CD14-positive monocyte (primary cell): ENCODE measurements around the gene DSC2. TPM values are rescaled to one million over a fixed set of nuclear protein-coding genes. Genes with fewer than 3 reads are reported as not detected.

Experiments used
- DNase-seq, 3 donors: peaks; one replicate each; pipeline ENCODE4 v3.0.0-alpha.2; 2011 to 2022
- H2AFZ ChIP-seq: 2 replicates; pipeline ENCODE4 v1.6.0; 2012; ENCODE audit warnings: mild to moderate bottlenecking, low read depth, low read length, inconsistent platforms; ENCODE audit not compliant: insufficient read depth, poor library complexity, severe bottlenecking
- H3K27ac ChIP-seq, 2 donors: 1 replicate in 1 of 2; 2 replicates in 1 of 2; pipeline ENCODE4 v1.5.1; 2012 to 2013; ENCODE audit warnings: low read length in 2 of 2, control low read depth in 1 of 2, inconsistent platforms in 1 of 2, low read depth in 1 of 2, mild to moderate bottlenecking in 1 of 2
- H3K27me3 ChIP-seq, 2 donors: one replicate each; pipeline versions ENCODE4 v1.6.0 to v1.6.1; 2011 to 2013; ENCODE audit warnings: low read length in 2 of 2; ENCODE audit not compliant: control insufficient read depth in 2 of 2, insufficient read depth in 2 of 2
- H3K36me3 ChIP-seq, 2 donors: replicated peaks in 1 of 2; 1 replicate in 1 of 2; 2 replicates in 1 of 2; pipeline versions ENCODE4 v1.5.1 to v1.6.1; 2012 to 2013; ENCODE audit warnings: low read length in 2 of 2, control low read depth in 1 of 2, inconsistent platforms in 1 of 2, mild to moderate bottlenecking in 1 of 2; ENCODE audit not compliant: insufficient read depth in 2 of 2, control insufficient read depth in 1 of 2
- H3K4me1 ChIP-seq, 2 donors: 1 replicate in 1 of 2; 2 replicates in 1 of 2; pipeline versions ENCODE4 v1.5.1 to v1.6.1; 2012 to 2013; ENCODE audit warnings: low read length in 2 of 2, control low read depth in 1 of 2, inconsistent platforms in 1 of 2, mild to moderate bottlenecking in 1 of 2, moderate library complexity in 1 of 2; ENCODE audit not compliant: insufficient read depth in 2 of 2, control insufficient read depth in 1 of 2
- H3K4me2 ChIP-seq: replicated peaks from 2 replicates; pipeline ENCODE3; 2012; ENCODE audit warnings: low read length, moderate library complexity, mild to moderate bottlenecking; ENCODE audit not compliant: poor library complexity, severe bottlenecking; ENCODE audit errors: extremely low read depth
- H3K4me3 ChIP-seq, 3 experiments: fragments of 200-600 bp in 1 of 3; sonication (generic) in 1 of 3; replicated peaks in 1 of 3; 1 replicate in 2 of 3; 2 replicates in 1 of 3; pipeline ENCODE4 v1.5.1; 2011 to 2013; ENCODE audit warnings: low read length in 3 of 3, mild to moderate bottlenecking in 3 of 3, control low read depth in 2 of 3, low read depth in 2 of 3, inconsistent platforms in 1 of 3, moderate library complexity in 1 of 3
- H3K79me2 ChIP-seq: 2 replicates; pipeline ENCODE4 v1.6.0; 2012; ENCODE audit warnings: mild to moderate bottlenecking, control low read depth, inconsistent platforms, low read length, moderate library complexity; ENCODE audit not compliant: insufficient read depth
- H3K9ac ChIP-seq: 2 replicates; pipeline ENCODE4 v1.6.0; 2017; ENCODE audit warnings: low read length, mild to moderate bottlenecking; ENCODE audit not compliant: insufficient read depth, poor library complexity, severe bottlenecking
- H3K9me3 ChIP-seq, 2 donors: replicated peaks in 1 of 2; 1 replicate in 1 of 2; 2 replicates in 1 of 2; pipeline versions ENCODE4 v1.5.1 to v1.6.1; 2012 to 2013; ENCODE audit warnings: low read length in 2 of 2, control low read depth in 1 of 2; ENCODE audit not compliant: control insufficient read depth in 1 of 2, insufficient read depth in 1 of 2
- H4K20me1 ChIP-seq: 2 replicates; pipeline ENCODE4 v1.6.0; 2012; ENCODE audit warnings: mild to moderate bottlenecking, low read length, control low read depth, moderate library complexity; ENCODE audit not compliant: insufficient read depth
- H3K27ac Mint-ChIP-seq, 7 donors: one replicate each; pipeline ENCODE4 v1.8.0; 2020; ENCODE audit warnings: mild to moderate bottlenecking in 7 of 7, mixed read lengths in 7 of 7, moderate library complexity in 6 of 7, inconsistent platforms in 2 of 7
- H3K27me3 Mint-ChIP-seq, 3 donors: one replicate each; pipeline ENCODE4 v1.8.0; 2021 to 2022; ENCODE audit warnings: low read depth in 3 of 3, mild to moderate bottlenecking in 3 of 3, mixed read lengths in 3 of 3, moderate library complexity in 3 of 3, inconsistent platforms in 1 of 3
- H3K36me3 Mint-ChIP-seq, 2 donors: one replicate each; pipeline ENCODE4 v1.8.0; 2020; ENCODE audit warnings: mixed read lengths in 2 of 2, inconsistent platforms in 1 of 2, mild to moderate bottlenecking in 1 of 2
- H3K4me1 Mint-ChIP-seq: one replicate; pipeline ENCODE4 v1.8.0; 2020; ENCODE audit warnings: mild to moderate bottlenecking, mixed read lengths
- H3K4me3 Mint-ChIP-seq, 2 donors: one replicate each; pipeline ENCODE4 v1.8.0; 2020; ENCODE audit warnings: mild to moderate bottlenecking in 2 of 2, mixed read lengths in 2 of 2, moderate library complexity in 1 of 2
- H3K9me3 Mint-ChIP-seq, 7 donors: one replicate each; pipeline ENCODE4 v1.8.0; 2020 to 2022; ENCODE audit warnings: mixed read lengths in 7 of 7, mild to moderate bottlenecking in 6 of 7, moderate library complexity in 6 of 7, inconsistent platforms in 2 of 7
- CTCF ChIP-seq: fragments of 200-600 bp; IDR thresholded peaks from one replicate; pipeline ENCODE4 v1.8.0; 2022; ENCODE audit warnings: antibody characterized with exemption, mild to moderate bottlenecking
- WGBS: methylation state at CpG from one replicate; pipeline ENCODE4 v1.1.5; 2013; ENCODE audit warnings: missing lambda C conversion rate; ENCODE audit not compliant: insufficient coverage; 5-methylcytosine and 5-hydroxymethylcytosine counted together
- intact Hi-C, 2 donors: fragments of 100-400 bp; cut with micrococcal nuclease; formaldehyde crosslinking; loops; one replicate each; pipeline versions ENCODE4 v1.15.0 to v1.15.1; 2023
- polyA plus RNA-seq, 3 donors: library from polyadenylated mRNA; depleted of rRNA in 1 of 3; unstranded in 2 of 3; stranded (reverse) in 1 of 3; fragments of 300-500 nt in 2 of 3; fragments of >200 nt in 1 of 3; fragmentation: Illumina TruSeq in 2 of 3; gene quantifications; 1 replicate in 2 of 3; 2 replicates in 1 of 3; pipeline ENCODE4 v1.2.3, GENCODE V29; 2012 to 2021

Gene DSC2
- polyA plus RNA-seq, 3 donors: 3.2 to 11.3 (median 3.3) TPM

GRCh38 chr18:31143025-31143424, 40.8 kb upstream of the DSC2 start:
- H3K4me2 ChIP-seq: no peak overlapping the region
- H3K4me3 ChIP-seq: no peak overlapping the region
- H3K27ac ChIP-seq: no peak overlapping the region
- H3K79me2 ChIP-seq: no peaks in the 10 kb centered on the region
- H4K20me1 ChIP-seq: no peaks in the 10 kb centered on the region
- H2AFZ ChIP-seq: no peak overlapping the region
- H3K4me3 Mint-ChIP-seq: no peak overlapping the region
- no peaks in the 10 kb centered on the region for H3K4me1 ChIP-seq
- H3K4me1 Mint-ChIP-seq: peaks cover 3% of the 10 kb centered on the region
- DNase-seq: no peak
- peaks cover 0 to 6% (median 0%) of the 10 kb centered on the region in 7 donors for H3K9me3 Mint-ChIP-seq
- no peaks in the 10 kb centered on the region for H3K27me3 Mint-ChIP-seq
- H3K36me3 Mint-ChIP-seq: no peaks in the 10 kb centered on the region
- no peaks in the 10 kb centered on the region for H3K36me3 ChIP-seq
- no peak overlapping the region for H3K9ac ChIP-seq
- H3K9me3 ChIP-seq: no peaks in the 10 kb centered on the region
- TF ChIP-seq CTCF: no peak
- intact Hi-C loops: no loop called here
- WGBS: no CpG with 5 or more reads among the region's 3 CpGs
- H3K27ac Mint-ChIP-seq: no peak overlapping the region
- H3K27me3 ChIP-seq: no peaks in the 10 kb centered on the region

GRCh38 chr18:31138709-31139108, 36.5 kb upstream of the DSC2 start:
- Histone ChIP-seq H3K4me3 (no peak overlapping the region), H3K4me1 (no peaks in the 10 kb centered on the region), H3K4me2 (no peak overlapping the region), H3K36me3 (no peaks in the 10 kb centered on the region), H3K27me3 (no peaks in the 10 kb centered on the region), H3K27ac (no peak overlapping the region), H4K20me1 (no peaks in the 10 kb centered on the region), H3K79me2 (no peaks in the 10 kb centered on the region), H3K9me3 (no peaks in the 10 kb centered on the region), H3K9ac (no peak overlapping the region), H2AFZ (no peak overlapping the region)
- Mint-ChIP-seq H3K4me3 (no peak overlapping the region), H3K4me1 (no peaks in the 10 kb centered on the region), H3K36me3 (no peaks in the 10 kb centered on the region), H3K9me3 (no peaks in the 10 kb centered on the region), H3K27ac (no peak overlapping the region), H3K27me3 (peaks cover 0 to 2% (median 0%) of the 10 kb centered on the region in 3 donors)
- no peak for TF ChIP-seq CTCF
- intact Hi-C loops: no loop called here
- WGBS: no CpG with 5 or more reads among the region's 1 CpG
- DNase-seq: no peak
